ENCODE measurements around the gene SART1.

- no peak for TF ChIP-seq CTCF (IDR thresholded peaks at IDR 0.05)
- TF ChIP-seq POLR2A (IDR thresholded peaks at IDR 0.05) = no peak
These were observed 22.1 kb downstream of the SART1 start for GRCh38 chr11:65983589-65983987.

Measured in sigmoid colon (tissue), 3 donors.